OCI-LY3 (cell line): Measurements from ENCODE around the gene ZNF689.

ENCODE experiments used
- EZH2phosphoT487 ChIP-seq: fragments of 200-600 bp; shearing (Covaris generic); IDR thresholded peaks from 2 replicates; pipeline ENCODE4 v1.6.1; 2018; ENCODE audit warnings: antibody characterized with exemption, mixed run types, low read depth
- TF ChIP-seq, protein P1 (sequence below): fragments of 200-600, 300-600 bp; sonication (generic); IDR thresholded peaks from 2 replicates; pipeline ENCODE4 v1.5.1; 2014; ENCODE audit warnings: antibody characterized with exemption, low read length, low read depth

DNA sequence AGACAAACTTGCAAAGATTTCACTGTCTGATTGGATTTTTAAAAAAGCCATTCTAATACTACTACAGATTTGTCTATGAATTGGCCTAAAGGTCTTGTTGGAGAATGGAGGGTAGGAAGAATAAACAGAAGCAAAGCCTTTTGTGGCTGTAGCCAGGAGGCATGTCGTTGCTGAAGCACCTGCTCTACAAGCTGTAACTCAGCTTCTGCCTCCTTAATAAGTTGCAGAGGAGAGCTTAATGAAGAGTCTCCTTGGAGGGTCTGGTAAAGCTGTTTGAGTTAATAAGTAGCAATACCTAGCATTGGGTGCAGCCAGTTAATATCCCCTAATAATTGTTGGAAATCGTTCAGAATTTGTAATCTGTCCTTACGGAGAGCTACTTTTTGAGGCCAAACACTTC lies 10.0 kb upstream of the ZNF689 start:
- TF ChIP-seq, protein P1, sequence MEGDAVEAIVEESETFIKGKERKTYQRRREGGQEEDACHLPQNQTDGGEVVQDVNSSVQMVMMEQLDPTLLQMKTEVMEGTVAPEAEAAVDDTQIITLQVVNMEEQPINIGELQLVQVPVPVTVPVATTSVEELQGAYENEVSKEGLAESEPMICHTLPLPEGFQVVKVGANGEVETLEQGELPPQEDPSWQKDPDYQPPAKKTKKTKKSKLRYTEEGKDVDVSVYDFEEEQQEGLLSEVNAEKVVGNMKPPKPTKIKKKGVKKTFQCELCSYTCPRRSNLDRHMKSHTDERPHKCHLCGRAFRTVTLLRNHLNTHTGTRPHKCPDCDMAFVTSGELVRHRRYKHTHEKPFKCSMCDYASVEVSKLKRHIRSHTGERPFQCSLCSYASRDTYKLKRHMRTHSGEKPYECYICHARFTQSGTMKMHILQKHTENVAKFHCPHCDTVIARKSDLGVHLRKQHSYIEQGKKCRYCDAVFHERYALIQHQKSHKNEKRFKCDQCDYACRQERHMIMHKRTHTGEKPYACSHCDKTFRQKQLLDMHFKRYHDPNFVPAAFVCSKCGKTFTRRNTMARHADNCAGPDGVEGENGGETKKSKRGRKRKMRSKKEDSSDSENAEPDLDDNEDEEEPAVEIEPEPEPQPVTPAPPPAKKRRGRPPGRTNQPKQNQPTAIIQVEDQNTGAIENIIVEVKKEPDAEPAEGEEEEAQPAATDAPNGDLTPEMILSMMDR = no peak
- TF ChIP-seq EZH2phosphoT487 = no peak
